NOMO-1 treated with dmso at 0.1 percent for 144 hours (cell line): ENCODE data around the gene ELK1.
"Not testable (repeated sequence)": the region's sequence is repeated elsewhere in the genome, so short reads cannot be mapped to it uniquely, and the experiment has no call there.

Source experiments
- DNase-seq: peaks from one replicate; lab custom pipeline; 2025; ENCODE audit not compliant: unreplicated experiment; lab: John Stamatoyannopoulos, UW

The ELK1 gene, protein sequence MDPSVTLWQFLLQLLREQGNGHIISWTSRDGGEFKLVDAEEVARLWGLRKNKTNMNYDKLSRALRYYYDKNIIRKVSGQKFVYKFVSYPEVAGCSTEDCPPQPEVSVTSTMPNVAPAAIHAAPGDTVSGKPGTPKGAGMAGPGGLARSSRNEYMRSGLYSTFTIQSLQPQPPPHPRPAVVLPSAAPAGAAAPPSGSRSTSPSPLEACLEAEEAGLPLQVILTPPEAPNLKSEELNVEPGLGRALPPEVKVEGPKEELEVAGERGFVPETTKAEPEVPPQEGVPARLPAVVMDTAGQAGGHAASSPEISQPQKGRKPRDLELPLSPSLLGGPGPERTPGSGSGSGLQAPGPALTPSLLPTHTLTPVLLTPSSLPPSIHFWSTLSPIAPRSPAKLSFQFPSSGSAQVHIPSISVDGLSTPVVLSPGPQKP

DNA sequence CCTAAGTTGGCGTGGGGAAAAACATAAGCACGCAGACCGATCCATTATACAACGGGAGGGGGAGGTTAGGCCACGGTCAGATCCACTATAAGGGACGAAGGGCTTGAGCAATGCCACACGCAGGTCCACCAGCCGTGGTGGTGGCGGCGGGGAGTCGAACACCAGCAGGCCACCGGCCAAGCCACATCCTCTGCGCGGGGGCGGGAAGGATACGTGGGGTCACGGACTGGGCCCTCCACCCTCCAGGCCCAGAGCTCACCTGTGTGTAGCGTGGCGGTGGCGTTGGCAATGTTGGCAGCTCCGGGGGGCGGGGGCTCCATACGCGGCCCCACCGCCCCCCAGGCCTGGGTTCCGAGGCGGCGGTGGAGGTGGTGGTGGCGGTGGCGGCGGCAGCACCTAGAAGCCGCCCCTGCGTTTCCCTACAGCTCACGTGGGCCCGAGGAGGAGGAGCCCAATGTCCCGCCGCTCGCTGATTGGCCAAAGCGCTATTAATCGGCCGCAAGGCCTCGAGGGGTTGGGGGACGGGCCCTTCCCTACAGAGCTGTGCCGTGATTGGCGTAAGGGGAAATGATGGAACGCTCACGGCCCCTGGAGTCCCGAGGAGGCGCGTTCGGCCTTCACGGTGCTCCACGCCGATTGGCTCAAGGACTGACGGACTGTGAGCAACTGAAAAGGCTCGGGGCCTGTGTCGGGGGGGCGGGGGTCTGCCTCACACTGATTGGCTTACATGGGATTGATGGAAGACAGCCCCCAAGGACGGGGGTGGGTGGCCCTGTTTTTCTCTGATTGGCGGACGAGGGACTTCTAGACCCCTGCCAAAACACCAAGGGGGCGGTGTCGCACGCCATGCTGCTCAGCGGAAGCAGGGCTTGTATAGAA lies at the start of gene ELK1:
Gene ELK1 (minus strand): TSS at position 400 of the 879 bp plus-strand sequence. CDS start 9,122 bp downstream, outside the sequence.
- DNase-seq: peak; percentile 88

DNA sequence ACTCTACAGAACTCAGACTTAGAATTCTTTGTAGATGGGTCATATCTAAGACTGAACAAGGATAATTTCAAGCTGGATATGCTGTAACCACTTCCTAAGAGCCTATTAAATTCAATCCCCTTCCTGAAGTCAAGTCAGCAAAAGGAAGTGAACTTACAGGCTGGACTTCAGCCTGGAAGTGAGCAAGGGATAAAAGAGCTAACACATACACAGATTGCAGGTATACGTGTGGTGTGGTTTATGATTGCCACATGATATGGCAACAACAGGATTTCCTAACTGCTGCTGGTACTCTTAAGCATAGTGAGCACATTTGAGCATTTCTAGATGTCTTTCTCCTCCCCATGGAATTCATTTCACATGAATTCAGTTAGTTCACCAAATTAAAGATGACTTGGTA lies 46.8 kb upstream of the ELK1 start:
- no peak for DNase-seq

- no peak for DNase-seq
These were observed 39.8 kb upstream of the ELK1 start for GRCh38 chrX:47690175-47690574.

DNA sequence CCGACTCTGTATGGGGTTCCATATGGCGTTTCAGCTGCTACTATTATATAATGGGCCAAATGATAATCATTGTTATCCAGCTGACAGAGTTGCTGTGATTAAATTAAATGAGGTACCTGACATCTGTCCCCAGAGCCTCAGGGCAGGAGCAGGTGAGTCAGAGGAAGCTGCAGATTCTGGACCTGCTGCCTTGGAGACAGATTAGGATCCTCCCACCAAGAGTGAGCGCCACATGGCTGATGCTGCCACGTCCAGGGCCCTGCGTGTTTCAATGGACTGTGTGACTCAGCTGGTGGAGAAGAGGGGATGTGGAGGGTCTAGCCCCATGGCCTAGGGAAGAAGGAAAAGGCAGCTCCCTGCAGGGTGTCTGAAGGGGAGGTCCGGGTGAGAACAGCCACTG lies 36.9 kb upstream of the ELK1 start:
- DNase-seq: no peak

GRCh38 chrX:47683829-47684205 lies 33.5 kb upstream of the ELK1 start:
- DNase-seq: no peak

DNA sequence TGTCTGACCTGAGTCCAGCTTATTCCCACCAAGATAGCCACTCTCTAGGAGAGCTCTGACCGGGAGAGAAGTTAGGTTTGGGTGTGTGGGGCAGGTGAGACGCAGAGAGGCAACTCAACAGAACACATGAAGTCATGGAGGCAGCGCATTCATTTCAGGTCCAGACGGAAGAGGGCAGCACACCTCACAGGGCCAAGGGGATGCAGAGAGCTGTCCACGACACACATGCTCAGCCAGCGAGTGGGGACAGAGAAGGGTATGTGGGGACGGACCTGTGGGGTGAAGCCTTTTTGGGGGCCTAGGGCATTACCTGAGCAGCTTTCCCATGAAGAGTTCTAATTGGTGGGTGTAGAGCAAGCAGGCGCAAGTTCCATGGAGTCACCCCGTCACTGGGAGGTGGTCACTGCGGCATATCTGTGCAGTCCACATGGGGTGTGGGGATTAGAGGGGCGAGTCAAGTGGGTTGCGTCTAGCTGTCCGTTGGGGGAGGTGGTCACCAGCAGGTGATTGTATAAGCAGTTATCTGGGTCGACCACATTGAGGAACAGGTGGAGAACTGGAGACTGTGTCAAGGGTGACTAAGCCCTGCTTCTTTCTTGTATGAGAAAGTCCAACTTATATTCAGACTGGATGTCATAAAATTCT lies 32.9 kb upstream of the ELK1 start:
- no peak for DNase-seq

DNA sequence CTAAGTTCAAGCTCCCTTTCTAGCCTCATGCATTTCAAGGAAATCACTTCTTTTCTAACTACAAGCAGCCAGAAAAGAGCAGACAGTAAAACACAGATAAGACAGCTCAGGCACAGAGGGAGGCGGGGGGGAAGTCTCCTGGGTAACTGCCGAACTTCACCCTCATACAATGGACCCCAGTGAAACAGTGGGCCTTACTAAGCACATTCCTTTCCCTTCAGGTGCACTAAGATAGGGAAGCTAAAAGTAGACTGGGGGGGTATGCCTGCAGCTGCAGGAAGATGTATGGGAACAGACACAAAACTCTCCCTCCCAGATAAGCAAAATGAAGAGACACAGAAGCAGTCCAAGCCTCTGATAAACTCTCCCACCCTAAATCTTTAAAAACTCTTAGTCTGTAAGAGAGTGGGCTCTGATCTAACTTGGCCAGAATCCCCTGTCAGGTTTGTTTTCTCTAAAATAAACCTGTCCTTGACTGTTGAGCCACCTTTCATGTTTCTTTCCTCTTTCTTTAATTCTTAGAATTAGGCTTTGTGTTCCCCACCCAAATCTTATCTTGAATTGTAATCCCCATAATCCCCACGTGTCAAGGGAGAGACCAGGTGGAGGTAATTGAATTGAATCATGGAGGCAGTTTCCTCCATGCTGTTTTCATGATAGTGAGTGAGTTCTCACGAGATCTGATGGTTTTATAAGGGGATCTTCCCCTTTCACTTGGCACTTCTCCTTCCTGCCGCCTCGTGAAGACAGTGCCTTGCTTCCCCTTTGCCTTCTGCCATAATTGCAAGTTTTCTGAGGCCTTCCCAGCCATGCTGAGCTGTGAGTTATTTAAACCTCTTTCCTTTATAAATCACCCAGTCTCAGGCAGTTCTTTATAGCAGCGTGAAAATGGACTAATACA lies 25.8 kb upstream of the ELK1 start:
- DNase-seq: not testable (repeated sequence)

DNA sequence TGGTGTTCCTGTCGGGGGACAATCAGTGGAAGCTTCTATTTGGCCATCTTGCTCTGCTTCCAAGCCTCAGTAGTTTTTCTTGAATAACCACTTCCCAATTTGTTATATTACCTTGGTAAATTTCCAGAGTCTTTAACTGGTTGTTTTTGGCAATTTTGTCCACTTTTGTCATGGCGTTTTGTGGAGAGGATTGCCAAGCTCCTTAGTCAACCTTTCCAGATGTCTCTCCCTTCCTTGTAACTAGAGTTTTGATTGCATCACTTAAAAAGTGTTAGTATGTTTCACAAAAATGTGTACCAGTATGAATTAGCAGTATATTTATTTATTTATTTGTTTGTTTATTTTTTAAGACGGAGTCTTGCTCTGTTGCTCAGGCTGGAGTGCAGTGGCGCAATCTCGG lies 24.4 kb upstream of the ELK1 start:
- DNase-seq: no peak

GRCh38 chrX:47665797-47666196 lies 15.4 kb upstream of the ELK1 start:
- not testable (repeated sequence) for DNase-seq

GRCh38 chrX:47664737-47665136 lies 14.4 kb upstream of the ELK1 start:
- no peak for DNase-seq

GRCh38 chrX:47662144-47662657 lies 11.8 kb upstream of the ELK1 start:
- DNase-seq: no peak

GRCh38 chrX:47661539-47661938 lies 11.2 kb upstream of the ELK1 start:
- no peak for DNase-seq

DNA sequence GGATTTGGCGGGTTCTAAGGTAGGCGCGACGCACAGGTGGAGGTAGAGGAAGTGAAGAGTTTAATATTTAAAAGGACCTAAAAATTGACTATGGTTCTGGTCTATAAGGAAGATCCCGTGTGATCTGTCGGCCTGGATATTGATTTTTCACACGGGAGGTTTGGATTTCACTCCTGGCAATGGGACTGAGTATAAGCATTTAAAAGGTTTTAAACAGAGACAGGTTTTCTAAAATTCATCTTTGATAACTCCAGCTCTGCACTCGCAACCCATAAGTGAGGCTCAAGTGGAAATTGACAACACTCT lies 9.0 kb upstream of the ELK1 start:
- no peak for DNase-seq

DNA sequence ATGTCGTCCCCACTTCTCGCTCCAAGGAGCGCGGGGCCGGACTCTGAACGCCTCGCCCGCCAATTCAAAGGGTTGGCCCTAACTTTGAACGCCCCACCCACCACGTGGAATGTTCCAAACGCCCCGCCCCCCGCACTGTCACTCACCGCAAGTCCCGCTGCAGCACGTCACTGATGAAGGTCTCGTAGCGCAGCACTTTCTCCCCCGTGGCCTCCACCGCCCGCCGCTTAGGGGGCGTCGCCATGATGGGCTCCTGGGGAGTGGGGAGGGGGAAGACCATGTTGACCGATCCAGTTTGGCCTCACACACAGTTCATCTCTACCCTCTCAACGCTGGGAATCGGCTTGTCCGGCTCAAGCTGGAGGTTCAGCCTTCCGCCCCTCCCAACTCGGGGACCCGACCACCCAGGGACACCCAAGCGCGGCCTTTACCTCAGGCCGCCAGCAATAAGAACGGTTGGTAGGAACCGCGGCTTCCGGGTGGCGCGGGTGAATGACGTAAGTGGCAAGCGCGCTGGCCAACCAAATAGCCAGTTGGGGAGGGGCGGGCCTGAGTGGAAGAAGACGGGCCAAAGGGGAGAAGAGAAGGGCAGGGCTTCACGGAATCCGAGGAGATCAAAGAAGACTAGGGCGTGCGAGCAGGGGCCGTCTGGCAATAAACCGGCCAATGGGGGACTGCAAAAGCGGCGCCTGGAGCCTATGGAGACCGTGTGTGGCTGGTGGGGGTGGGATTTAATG lies 8.5 kb upstream of the ELK1 start, which contains the start of gene UXT:
Gene UXT (minus strand): TSS at position 497 of the 737 bp plus-strand sequence. CDS start 253 bp downstream, at position 244.
- DNase-seq: peak; percentile 86

DNA sequence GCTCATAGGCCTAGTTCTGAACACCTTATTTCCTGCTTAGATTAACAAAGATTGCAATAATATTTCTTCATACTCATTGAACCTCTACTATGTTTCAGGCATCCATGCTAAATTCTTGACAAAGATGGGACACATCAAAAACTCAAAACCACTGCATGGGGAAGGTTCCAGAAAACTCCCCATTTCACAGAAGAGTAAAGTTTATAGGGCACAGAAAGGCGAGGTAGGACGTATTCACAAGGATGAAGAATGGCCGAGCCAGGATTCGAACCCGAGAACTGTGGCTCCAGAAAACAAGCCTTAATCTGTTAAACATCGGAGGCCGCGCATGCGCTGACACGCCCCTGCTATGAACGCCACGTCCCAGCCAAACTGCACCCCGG lies 7.9 kb upstream of the ELK1 start:
- DNase-seq: no peak

- no peak for DNase-seq
These were observed 911 bp upstream of the ELK1 start for GRCh38 chrX:47651043-47651905.

DNA sequence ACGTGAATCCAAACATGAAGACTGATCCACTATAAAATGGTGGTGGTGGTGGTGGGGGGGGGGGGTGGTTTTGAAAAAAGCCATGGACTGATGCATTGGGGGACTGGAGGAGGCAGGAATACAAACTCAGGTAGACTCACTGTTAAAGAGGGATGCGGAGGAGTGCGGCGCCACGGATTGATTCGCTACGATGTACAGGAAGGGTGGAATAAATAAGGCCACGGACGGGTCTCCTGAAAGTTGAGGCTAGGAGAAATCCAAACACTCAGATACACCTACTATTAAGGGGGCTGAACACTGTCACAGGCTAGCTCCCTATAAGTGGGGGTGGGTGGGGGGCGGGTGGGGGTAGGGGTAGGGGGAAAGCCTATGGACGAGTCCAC lies 591 bp downstream of the ELK1 start:
- DNase-seq: no peak

GRCh38 chrX:47649271-47649670 lies 1.1 kb downstream of the ELK1 start:
- DNase-seq: no peak

GRCh38 chrX:47648376-47648775 lies 2.0 kb downstream of the ELK1 start:
- no peak for DNase-seq
